Measurements from ENCODE around the gene ARFIP2.
"Not testable (repeated sequence)": the region's sequence is repeated elsewhere in the genome, so short reads cannot be mapped to it uniquely, and the experiment has no call there.

ARFIP2 gene

GRCh38 chr11:6481012-6481923 is at the start of gene ARFIP2, which contains the start of gene TIMM10B:
Gene ARFIP2 (minus strand): TSS chr11:6481331. CDS start chr11:6480421, 910 bp downstream.
Gene TIMM10B (plus strand): TSS chr11:6481501. CDS start chr11:6481517, 16 bp downstream.
- DNase-seq: peak; percentile 95

GRCh38 chr11:6530848-6531247 is 49.7 kb upstream of the ARFIP2 start:
- DNase-seq: no peak

DNA sequence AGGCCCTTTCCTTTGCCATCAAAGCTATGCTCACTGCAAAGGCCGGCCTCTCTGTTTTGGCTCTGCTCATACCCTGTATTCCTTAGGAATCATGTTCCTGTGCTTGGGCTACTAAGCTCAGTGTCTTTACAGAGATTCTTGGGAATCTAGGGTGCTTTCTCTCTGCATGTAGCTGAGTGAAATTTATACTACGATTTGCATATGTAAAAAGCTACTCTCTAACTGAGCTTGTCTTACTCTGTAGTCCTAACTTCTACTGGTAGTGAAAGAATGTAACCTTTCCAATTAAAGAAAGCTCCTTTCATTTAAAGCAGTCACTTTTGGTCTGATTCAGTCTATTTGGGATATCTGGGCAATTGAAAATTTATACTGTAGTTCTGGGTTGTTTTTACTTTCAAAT is 48.1 kb upstream of the ARFIP2 start:
- no peak for DNase-seq

DNA sequence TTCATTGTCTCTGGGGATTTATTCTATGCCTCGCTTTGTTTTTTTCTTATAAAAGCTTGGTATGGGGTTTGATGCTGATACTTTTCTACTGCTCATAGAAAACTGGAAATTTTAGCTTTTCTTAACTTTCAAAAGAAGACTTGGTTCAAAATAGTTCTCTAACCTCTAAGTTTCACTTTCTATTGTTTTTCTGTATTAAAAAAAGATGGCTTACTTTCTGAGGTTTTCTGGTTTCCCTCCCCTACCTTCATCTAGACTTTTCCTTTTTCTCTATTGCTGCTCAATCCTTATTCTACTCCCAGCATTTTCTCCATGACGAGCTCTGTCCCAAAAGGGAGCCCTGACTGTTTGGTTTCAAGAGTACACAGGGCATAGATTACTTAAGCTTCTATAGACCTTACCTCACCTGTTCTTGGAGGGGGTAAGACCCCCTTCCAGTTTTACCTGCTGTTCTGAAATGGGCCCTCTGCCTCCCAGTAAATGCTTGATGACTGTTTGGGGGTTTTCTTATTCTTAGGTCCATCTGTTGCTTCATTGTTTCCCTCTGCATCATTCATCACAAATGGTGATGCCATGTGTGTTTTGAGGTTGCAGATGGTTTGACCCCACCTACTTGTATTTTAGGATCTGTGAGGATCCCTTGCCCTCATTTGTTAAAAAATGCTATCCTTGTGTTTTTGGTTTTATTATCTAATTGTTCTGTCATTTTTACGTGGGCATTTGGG is 45.4 kb upstream of the ARFIP2 start:
- DNase-seq: no peak

DNA sequence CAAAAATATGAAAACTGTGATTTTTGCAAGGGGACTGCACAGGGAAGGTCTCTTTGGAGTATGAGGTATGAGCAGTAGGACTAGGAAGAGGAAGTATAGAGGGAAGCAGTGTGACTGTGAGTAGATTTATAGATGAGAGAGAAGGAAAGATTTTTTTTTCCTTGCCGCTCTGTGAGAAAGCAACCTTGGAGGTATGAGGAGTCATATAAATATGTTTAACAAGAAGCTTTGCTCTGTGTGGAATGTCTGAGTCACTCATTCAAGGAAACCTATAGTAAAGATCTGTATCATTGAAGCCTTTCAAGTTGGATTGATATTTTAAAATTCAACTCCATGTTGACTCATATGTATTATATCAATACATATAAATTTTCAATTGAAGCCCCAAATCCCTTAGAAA is 42.1 kb upstream of the ARFIP2 start:
- no peak for DNase-seq

GRCh38 chr11:6521946-6522345 is 40.8 kb upstream of the ARFIP2 start:
- not testable (repeated sequence) for DNase-seq

GRCh38 chr11:6520265-6520664 is 39.1 kb upstream of the ARFIP2 start:
- no peak for DNase-seq

GRCh38 chr11:6516865-6517264 is 35.7 kb upstream of the ARFIP2 start:
- no peak for DNase-seq

DNA sequence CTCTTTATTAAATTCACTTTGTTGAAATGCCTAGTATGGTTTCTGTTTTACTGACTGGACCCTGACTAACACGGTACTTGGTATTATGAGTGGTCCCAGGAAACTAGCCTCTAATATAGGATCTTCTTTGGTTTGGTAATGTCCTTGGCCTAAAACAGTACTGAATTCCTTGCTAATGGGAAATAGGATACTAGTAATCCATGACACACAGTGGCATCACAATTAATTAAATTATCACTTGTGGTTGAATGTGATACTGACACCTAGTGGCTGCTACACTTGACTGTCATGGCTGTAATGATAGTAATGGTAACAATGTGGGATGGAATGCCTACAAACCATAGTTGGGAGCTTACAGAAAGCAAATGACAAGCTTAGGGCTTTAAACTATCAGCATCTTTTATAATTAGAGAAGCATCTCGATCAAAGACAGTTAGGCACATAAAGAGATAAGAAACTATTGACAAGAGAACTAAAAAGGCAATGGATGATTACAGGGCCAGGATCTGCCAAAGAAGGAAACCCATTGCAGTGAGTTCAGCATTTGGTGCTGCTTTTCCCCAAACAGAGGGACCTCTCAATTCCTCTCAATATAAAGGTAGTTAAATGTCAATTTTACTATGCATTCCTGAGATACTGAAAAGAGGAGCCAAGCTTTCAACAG is 24.6 kb upstream of the ARFIP2 start:
- no peak for DNase-seq

- DNase-seq: no peak
Observed at GRCh38 chr11:6504166-6504565, 23.0 kb upstream of the ARFIP2 start.

DNA sequence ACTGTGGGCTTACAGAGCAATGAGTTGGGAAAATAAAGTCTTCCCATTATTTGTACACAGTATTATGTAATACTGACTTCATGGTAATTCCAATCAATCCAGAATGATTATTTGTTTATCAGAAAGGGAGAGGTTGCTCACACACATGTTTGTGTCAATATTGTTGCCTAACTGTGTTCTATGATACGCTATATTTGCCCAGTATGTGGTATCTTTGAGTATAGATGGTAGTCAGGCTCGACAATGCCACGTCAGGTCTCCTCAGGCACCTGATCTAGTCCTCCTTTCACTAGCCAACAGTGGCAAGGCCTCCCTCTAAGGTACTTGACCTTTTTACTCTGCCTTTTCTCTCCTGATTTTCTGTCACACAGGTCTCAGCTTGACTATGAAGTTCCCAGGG is 21.3 kb upstream of the ARFIP2 start:
- no peak for DNase-seq

DNA sequence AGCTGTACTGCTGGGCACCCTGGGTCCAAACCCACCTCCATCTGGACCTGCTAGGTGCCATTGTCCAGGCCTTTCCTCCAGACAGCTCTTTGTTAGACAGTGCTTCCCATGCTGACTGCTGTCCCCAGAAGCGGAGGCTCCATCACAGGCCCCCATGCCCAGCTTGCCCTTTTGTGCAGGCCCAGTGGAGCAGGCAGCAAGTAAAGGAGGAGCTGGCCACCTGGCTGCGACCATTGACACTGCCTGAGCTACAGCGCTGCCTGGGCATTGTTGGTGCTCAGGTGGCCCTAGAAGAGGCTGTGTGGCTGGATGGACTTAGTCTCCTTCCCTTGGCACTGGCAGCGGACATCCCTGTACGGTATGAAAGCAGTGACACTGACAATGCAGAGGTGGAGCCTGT is 17.4 kb upstream of the ARFIP2 start:
- no peak for DNase-seq

- DNase-seq: no peak
Observed at GRCh38 chr11:6498121-6498520, 17.0 kb upstream of the ARFIP2 start.

DNA sequence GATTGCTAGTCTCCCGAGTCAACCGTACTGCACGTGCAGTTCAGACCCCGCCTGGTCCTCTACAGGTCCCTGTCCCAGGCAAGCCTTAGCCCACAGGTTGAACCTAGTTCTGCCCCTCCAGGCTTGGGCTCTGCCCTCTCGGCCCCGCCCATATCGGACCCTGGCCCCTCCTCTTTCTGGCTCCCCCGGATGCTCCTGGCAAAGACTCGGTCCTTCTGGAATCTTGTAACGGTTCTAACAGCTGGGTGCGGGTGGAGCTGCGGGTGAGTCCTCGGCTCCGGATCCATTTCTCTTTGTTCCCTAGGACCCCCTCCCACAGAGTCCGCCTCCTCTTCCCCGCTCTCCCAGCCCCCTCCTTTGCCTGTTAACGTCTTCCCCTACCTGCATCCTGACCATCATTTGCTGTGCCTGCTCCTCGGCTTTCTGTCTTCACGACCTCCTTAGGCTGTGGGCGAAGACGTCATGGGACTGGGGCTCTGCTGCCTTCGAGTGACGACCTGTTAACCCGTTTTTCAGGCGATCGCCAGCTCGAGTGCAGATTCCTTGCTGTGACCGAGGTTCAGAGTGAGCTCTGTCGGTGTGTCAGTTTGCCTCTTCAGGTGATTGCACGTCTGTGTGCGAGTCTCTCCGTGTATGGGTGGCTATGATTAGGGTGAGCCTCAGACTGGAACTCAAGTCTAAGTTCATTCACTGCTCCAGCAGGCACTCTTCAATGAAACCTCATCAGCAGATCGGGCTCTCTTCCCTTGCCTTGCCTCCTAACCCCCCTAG is 16.1 kb upstream of the ARFIP2 start, which contains the start of gene DNHD1:
DNHD1 (plus strand) TSS at position 212 of the 771 bp plus-strand sequence. CDS start 936 bp downstream, outside the sequence.
- DNase-seq: no peak

DNA sequence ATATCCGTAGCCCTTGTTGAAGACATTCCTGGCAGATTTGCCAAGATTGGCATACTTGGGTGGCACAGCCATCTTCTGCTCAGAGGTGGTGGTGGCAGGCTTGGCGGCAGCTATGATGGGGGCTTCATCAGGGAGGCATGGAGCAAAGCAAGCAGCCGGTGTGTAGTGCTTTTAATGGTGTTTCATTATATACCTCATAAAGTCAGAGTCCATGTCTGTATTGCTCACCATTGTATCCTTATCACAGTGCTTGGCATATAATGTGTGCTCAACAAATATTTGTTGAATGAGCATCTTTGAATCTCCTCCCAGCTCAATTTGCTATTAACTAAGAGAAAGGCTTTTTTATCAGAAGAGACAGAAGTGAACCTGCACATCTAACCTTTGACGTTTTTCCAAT is 8.2 kb upstream of the ARFIP2 start:
- no peak for DNase-seq

GRCh38 chr11:6488821-6489220 is 7.7 kb upstream of the ARFIP2 start:
- DNase-seq: no peak

- DNase-seq: no peak
Observed at GRCh38 chr11:6488342-6488741, 7.2 kb upstream of the ARFIP2 start.

DNA sequence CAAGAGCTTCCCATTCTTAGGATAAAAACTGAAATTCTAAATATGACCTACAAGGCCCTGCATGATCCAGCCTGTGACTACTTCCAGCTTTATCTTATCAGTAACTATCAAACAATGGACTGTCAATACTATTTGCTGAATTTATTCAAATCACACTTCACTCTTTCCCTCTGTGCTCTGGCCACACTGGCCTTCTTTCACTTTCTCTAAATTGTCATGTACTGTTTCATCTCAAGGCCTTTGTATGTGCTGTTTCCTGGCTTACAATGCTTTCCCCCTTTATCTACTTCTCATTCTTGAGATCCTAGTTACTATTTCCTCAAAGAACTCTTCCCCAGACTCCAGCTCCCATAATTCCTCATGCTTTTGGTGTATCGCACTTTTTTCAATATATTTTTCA is 5.8 kb upstream of the ARFIP2 start:
- no peak for DNase-seq

GRCh38 chr11:6486256-6486655 is 5.1 kb upstream of the ARFIP2 start:
- no peak for DNase-seq

GRCh38 chr11:6485661-6486060 is 4.5 kb upstream of the ARFIP2 start:
- no peak for DNase-seq

GRCh38 chr11:6483015-6483414 is 1.9 kb upstream of the ARFIP2 start:
- no peak for DNase-seq

- DNase-seq: no peak
Observed at GRCh38 chr11:6482441-6482840, 1.3 kb upstream of the ARFIP2 start.

GRCh38 chr11:6481924-6482275 is 769 bp upstream of the ARFIP2 start:
- no peak for DNase-seq

Measured in activated effector memory CD4-positive, alpha-beta T cell treated with Interleukin-2 at 50 U/mL for 16 hours (primary cell).